ENCODE measurements around the gene TUBGCP2. TPM values are rescaled to one million over a fixed set of nuclear protein-coding genes. Genes with fewer than 3 reads are reported as not detected.

TUBGCP2 gene
- total and polyA plus RNA-seq, 9 donors, result 31.2 to 70.5 (median 56.0) TPM

DNA sequence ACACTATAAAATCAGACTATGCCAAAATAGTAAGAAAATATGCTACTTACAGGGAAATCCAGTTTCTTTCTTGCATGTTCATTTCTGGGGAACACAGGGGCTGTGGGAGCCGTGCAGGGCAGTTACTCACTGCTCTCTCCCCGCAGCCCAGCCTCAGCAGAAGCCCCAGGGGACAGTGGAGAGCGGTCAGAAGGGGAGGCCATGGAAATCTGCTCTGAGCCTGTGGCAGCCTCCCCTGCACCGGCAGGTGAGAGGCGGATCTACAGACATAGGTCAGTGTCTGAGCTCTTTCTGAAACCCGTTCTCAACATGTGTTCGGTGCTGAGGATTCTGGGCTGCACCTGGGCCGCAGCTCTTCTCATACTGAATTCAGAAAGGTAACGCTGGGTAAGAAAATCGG is 2.9 kb upstream of the TUBGCP2 start:
- intact Hi-C loops (cut with DNase I), result loop anchor here in 1 of 4 donors (2.0 kb wide), 1 partner anchor 51 kb away; no protein-coding TSS in a partner anchor
- no peak for DNase-seq
- Histone ChIP-seq H3K27ac (no peak overlapping the region), H3K27me3 (no peaks in the 10 kb centered on the region), H3K9me3 (no peaks in the 10 kb centered on the region), H3K4me3 (no peak overlapping the region), H3K4me1 (ENCODE audit: insufficient read depth) (peaks cover 12% of the 10 kb centered on the region), H3K36me3 (no peaks in the 10 kb centered on the region)
- 87 to 92% (median 90%) methylated on average over 10 of the region's 10 CpGs for WGBS, 3 donors
- TF ChIP-seq EP300 (IDR thresholded peaks at IDR 0.05) (no peak), POLR2A (IDR thresholded peaks at IDR 0.05) (no peak)
- TF ChIP-seq, protein P1, sequence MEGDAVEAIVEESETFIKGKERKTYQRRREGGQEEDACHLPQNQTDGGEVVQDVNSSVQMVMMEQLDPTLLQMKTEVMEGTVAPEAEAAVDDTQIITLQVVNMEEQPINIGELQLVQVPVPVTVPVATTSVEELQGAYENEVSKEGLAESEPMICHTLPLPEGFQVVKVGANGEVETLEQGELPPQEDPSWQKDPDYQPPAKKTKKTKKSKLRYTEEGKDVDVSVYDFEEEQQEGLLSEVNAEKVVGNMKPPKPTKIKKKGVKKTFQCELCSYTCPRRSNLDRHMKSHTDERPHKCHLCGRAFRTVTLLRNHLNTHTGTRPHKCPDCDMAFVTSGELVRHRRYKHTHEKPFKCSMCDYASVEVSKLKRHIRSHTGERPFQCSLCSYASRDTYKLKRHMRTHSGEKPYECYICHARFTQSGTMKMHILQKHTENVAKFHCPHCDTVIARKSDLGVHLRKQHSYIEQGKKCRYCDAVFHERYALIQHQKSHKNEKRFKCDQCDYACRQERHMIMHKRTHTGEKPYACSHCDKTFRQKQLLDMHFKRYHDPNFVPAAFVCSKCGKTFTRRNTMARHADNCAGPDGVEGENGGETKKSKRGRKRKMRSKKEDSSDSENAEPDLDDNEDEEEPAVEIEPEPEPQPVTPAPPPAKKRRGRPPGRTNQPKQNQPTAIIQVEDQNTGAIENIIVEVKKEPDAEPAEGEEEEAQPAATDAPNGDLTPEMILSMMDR (IDR thresholded peaks at IDR 0.05), result no peak

DNA sequence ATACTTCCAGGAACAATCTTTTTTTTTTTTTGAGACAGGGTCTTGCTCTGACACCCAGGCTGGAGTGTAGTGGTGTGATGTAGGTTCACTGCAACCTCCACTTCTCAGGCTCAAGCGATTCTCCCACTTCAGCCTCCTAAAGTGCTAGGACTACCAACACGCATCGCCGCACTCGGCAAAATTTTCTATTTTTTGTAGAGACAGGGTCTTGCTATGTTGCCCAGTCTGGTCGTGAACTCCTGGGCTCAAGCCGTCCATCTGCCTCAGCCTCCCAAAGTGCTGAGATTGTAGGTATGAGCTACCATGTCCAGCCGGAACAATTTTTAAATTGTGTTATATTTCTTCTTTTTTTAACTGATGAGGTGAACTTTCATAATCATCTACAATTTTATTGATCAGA is 2.1 kb upstream of the TUBGCP2 start:
- WGBS, 3 donors, result 91 to 95% (median 92%) methylated on average over 8 of the region's 8 CpGs
- no peaks in the 10 kb centered on the region for H3K27me3 ChIP-seq
- no peaks in the 10 kb centered on the region for H3K36me3 ChIP-seq
- no peak for DNase-seq
- H3K9me3 ChIP-seq, result no peaks in the 10 kb centered on the region
- intact Hi-C loops (cut with DNase I), result loop anchor here in 1 of 4 donors (2.0 kb wide), 1 partner anchor 50 kb away; no protein-coding TSS in a partner anchor
- TF ChIP-seq, protein P1 (IDR thresholded peaks at IDR 0.05), result no peak
- TF ChIP-seq POLR2A (IDR thresholded peaks at IDR 0.05) (no peak), EP300 (IDR thresholded peaks at IDR 0.05) (no peak)
- no peak overlapping the region for H3K27ac ChIP-seq
- peaks cover 12% of the 10 kb centered on the region for H3K4me1 ChIP-seq (ENCODE audit: insufficient read depth)
- H3K4me3 ChIP-seq, result no peak overlapping the region

DNA sequence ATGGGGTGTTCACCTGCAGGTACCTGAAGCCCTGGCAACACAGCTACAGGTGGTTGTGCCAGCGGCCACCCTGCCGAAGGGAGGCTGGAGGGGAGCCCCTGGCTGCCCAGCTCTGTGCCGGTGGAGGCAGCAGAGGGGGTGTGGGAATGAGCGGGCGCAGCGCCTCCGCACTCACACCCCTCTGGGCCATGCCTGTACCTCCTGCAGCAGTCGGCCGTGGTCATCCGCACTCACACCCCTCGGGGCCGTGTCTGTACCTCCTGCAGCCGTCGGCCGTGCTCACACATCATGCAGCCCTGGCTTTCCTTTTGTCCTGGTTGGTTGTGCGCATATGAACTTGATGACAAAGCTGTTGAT is 1.7 kb upstream of the TUBGCP2 start:
- intact Hi-C loops (cut with DNase I), result loop anchor here in 1 of 4 donors (2.0 kb wide), 1 partner anchor 50 kb away; no protein-coding TSS in a partner anchor
- H3K9me3 ChIP-seq, result no peaks in the 10 kb centered on the region
- H3K4me3 ChIP-seq, result no peak overlapping the region
- 90 to 94% (median 92%) methylated on average over 16 of the region's 16 CpGs for WGBS, 3 donors
- no peaks in the 10 kb centered on the region for H3K36me3 ChIP-seq
- H3K27ac ChIP-seq, result no peak overlapping the region
- TF ChIP-seq POLR2A (IDR thresholded peaks at IDR 0.05), result no peak
- no peak for TF ChIP-seq EP300 (IDR thresholded peaks at IDR 0.05)
- TF ChIP-seq, protein P1 (IDR thresholded peaks at IDR 0.05), result no peak
- H3K27me3 ChIP-seq, result no peaks in the 10 kb centered on the region
- peaks cover 14% of the 10 kb centered on the region for H3K4me1 ChIP-seq (ENCODE audit: insufficient read depth)
- peak in 1 of 5 donors; percentile 41 for DNase-seq

- WGBS, 3 donors, result 79 to 89% (median 83%) methylated on average over 33 of the region's 33 CpGs
- Histone ChIP-seq H3K27me3 (no peaks in the 10 kb centered on the region), H3K27ac (peak overlapping the region in 1 of 2 donors; percentile 99), H3K4me1 (ENCODE audit: insufficient read depth) (peaks cover 14% of the 10 kb centered on the region), H3K9me3 (no peaks in the 10 kb centered on the region), H3K4me3 (no peak overlapping the region), H3K36me3 (no peaks in the 10 kb centered on the region)
- intact Hi-C loops (cut with DNase I), result loop anchor here in 3 of 4 donors (2.0 to 5.0 kb wide), 3 partner anchors 48 to 67 kb away; partner anchors contain the start of gene PAOX (in 1 of the 3)
- no peak for TF ChIP-seq EP300 (IDR thresholded peaks at IDR 0.05)
- TF ChIP-seq, protein P1 (IDR thresholded peaks at IDR 0.05), result no peak
- TF ChIP-seq POLR2A (IDR thresholded peaks at IDR 0.05), result no peak
- DNase-seq, result peak; percentile 32 to 77 (median 72)
Measured at GRCh38 chr10:133309720-133310398, 1.2 kb upstream of the TUBGCP2 start.

Data from ovary (tissue), 9 donors.